Activated CD4-positive, alpha-beta T cell treated with anti-CD3 and anti-CD28 coated beads, Interleukin-2, Interleukin-6, amounts not matched to agents 100 ng/mL and 50 ng/mL, durations not matched to agents 16 hours and 8 hours (primary cell): ENCODE measurements around the gene LINC01488.

Experiments
- DNase-seq: peaks from one replicate; pipeline ENCODE4 v3.0.0-alpha.2; 2020

The LINC01488 gene

DNA sequence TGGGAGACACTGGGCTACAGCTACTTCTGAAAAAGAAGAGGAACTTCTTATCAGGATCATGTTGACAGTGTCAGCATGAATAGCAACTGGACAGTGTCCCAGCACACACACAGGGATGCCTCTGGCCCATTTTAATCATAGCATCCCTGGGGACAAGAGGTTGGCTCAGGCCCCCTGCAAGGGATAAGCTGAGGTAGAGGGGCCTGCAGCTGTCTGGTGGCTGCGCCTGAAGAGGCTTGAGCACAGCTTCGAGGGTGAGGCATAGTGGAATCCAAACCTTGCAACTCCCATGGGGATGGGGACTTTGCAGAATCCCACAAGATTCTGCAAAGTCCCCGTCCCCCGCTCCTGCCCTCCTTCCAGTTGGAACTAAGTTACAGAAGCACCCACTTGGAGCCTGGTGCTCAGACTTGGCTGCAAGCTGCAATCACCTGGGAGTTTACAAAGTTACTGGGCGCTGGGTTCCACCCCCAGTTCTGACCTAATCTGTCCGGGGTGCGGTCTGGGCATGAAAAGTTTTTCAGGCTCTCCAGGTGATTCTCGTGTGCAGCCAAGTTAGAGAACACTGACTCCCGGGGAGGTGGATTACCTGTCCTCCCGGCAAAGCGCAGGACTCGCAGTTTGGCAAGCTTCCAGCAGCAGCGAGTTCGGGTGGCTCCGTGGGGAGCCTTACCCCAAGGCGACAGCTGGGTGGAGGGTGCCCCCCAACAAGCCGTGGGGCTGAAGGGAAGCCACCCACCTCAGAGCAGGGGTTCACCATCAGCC lies 16.0 kb upstream of the LINC01488 start:
- DNase-seq: no peak

DNA sequence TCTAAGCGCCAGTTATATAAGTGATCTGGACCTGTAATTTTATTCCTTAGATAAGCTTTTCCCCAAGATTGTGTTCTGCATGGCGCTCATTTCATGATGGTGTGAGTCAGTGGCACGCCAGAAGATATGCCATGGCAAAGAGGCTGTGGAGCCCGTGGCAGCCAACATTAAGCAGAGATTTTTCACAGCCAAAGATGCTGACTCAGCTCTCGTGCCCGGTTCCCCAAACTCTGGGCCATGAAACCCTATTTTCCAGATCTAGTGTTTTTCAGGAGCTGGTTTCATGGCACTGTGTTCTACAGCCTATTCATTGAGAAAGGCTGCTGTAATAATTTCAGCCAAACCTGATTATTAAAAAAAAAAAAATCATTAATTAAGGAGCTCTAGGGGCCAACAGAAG lies 15.4 kb upstream of the LINC01488 start:
- DNase-seq: no peak

DNA sequence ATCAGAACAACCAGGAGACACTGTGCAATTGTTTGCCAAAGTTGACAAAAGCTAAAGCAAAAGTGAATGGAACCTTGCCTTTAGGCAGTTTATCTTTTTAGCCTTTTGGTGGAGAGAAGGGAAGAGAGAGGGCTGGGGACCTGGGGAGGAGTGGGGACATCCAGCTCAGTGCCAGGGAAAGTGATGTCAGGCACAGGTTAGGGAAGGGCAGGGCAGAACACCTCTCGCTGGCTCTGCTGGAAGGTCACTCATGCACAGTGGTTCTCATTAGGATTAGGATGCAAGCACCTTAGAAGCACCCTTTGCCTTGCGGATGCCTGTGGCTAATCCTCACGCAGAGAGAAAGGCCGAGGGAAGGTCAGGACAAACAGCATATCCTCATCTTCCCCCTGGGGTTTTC lies 14.3 kb upstream of the LINC01488 start:
- no peak for DNase-seq

DNA sequence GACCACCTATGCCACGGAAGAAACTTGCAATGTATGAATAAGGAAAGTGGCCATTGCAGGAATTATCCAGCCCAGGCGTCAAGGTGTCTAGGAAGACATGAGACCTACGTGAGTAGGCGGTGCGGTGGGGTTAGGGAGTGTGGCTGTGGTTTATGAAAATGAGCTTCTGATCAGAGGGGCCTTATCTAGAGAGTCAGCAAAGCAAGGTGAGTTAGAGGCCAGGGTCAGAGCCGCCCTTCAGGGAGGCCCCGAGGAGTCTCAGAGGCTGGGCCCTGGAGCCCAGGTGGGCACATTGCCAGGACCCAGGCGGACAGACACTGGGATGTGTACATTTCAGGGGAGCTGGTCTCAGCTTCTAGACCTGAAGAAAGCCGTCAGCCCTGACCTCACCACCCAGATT lies 13.8 kb upstream of the LINC01488 start:
- DNase-seq: no peak

DNA sequence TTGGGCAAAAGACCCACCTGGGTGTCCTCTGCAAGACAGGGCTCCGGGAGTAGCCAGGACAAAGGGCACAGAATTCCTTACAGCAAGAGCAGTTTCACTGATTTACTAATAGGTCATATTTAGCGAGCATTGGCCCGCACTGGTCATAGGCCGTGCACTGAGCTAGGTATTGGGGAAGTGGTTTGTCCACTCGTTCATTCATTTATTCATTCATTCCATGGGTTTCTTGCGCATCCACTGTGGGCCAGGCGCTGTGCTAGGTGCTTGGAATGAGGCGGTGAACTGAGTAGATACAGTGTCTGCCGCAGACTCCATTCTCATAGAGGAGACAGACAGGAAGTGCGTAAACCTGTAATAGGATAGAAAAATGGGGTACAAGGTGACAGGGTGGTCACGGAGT lies 13.2 kb upstream of the LINC01488 start:
- no peak for DNase-seq

DNA sequence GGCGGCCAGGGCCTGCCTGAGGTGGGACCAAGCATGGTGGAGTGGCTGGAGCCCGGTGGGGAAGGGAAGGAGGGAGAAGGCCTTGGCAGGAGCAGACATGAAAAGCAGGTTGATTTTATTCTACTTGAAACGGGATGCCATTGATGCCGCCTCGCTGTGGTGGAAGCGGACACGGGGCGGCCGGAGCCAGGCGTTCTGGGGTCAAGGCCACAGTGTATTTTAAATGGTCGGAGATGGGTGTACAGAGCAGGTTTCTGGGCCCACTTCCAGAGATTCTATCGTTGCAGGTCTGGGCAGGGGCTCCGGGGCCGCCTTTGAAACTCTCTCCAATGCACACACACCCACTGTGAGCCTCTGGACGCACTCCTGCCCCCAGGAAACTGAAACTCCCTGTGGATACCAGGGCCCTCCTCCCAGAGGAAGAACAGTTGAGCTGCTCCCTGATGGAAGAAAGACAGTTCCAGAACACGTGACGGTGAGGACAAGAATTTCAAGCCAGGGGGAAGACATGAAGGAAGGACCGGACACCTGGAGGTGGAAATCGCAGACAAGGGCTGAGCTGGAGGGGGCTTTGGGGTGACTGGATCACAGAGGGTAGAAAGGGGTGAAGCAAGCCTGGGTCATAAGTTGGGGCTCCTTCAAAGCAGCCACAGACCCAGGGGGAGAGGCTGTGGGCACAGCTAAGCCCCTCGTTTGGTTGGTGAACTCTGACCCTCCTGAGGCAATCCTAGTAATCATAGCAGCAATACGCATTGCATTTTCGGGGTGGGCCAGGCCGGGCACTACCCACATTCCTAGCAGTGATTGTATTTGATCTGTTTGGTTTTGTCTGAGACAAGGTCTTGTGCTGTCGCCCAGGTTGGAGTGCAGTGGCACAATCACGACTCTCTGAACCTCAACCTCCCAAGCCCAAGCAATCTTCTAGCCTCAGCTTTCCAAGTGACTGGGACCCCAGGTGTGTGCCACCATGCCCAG lies 12.3 kb upstream of the LINC01488 start:
- DNase-seq: no peak

DNA sequence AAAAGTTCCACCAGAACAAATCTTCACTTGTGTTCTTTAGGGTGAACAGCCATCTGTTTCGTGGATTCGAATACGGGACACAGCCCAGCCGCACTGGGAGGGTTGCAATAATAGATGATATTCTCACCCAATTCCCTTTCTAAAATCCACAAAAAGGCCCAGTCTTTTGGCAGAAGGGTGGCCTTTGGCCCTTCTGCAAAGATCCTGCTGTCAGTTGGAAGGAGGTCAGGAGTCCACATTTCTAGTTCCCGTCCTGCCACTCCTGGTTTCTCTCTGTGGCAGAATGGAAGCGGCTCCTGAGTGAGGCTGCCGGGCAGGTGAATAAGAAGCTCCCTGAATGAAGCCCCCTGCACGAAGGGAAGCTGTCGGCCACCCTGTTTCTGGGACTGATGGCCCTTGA lies 11.2 kb upstream of the LINC01488 start:
- DNase-seq: no peak

DNA sequence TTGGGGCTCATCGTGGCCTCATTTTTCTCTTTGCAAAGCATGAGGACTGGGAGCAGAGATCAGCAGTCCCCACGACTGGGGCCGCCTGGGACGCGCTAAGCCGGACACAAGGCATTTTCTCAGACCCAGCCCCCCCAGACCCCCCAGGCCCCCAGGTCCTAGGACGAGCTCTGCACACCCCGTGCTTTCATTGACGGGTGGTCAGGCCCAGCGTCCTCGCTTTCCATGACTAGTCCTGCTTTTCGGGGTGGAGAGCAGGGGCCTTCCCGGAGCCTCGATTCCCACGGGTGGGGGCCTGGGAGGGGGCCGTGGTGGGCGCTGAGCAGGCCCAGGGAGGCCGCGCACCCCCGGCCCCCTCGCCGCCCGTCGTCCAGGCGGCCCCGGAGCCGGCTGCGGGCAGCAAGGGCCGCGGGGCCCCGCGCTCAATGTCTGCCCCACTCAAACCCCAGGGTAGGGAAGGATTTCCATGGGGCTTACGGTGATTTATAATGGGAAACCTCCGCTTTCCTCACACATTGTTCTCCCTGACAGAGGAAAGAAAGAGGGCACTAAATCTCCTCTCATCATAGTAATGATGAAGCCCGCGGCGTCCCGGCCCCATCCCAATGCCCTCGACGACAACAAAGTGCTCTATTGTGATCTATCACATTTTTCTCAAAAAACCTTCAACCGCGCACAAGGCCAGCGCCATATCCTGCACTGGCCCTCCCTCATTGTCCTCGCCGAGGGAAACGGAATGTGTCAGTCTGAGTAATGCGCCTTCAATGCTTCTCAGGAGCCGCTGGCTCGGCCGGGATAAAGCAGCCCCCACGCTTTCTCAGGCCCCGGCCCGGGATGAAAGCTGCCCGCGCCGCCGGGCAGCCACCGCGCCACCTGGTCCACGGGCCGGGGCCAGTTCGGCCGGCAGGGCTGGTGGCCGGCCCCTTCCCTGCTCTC lies 10.4 kb upstream of the LINC01488 start:
- no peak for DNase-seq

DNA sequence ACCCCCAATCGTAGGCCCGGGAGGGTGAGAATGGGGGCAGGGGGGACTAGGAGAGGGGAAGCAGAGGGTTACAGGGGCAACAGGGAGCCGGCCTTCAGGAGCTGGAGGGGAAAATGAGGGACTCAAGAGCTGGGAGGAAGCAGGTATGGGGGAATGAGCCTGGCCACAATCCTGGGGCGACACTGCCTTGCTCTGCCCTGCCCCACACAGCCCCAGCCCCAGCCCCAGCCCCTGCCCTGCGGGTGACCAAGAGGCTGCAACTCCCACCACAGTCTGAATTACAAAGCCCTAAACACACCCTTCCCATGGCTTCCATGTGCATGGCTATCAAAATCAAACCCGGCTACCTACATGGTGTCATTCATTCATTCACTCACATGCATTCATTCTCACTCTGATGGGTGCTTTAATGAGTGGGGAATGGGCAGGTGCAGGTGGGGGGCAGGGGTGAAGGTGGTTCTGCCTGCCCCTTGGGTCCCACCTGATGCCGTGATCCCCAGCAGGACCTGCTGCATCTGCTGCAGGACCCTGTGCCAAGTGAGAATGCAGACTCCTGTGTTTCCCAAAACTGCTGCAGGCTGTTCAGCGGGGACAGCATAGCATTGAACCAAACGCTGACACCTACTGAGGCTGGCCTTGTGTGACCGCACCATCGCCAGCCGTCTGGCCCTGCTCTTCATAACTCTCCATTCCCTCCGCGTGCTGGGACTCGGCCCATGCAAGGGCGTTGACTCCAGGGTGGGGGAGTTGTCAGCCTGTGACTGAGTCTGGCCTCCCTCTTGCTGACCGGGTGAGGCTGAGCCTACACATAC lies 9.5 kb upstream of the LINC01488 start:
- DNase-seq: no peak

DNA sequence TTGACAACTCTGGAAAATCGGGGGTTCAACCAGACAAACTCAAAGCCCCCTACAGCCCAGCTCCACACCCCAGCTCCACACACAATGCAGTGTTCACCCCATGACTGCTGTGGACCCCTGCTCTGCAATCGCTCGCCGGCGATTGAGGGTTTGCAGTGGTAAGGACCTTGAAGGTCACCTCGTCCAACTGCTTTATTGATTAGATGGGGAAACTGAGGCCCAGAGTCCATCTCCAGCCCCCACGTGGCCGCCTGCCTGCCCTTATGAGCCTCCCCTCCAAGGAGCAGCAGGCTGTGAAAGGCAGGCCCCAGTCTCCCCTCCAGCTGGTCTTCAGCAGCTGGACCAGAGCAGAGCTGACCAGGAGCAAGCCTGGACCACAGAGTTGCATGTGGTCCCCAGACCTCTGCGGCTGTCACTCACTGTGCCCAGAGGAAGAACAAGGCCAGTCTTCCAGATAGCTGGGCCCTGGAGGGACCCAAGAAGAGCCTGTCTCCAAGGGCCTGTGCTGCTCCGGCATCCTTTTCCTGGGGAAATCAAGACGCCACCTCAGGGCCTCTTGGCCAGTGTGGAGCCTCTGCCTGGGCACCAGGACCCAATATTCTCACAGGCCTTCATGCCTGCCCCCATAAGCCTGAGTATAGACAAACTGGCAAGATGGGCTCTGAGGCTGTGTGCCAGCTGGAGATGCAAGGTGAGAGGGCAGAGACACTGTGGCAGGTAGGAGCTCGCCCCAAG lies 8.8 kb upstream of the LINC01488 start:
- no peak for DNase-seq

DNA sequence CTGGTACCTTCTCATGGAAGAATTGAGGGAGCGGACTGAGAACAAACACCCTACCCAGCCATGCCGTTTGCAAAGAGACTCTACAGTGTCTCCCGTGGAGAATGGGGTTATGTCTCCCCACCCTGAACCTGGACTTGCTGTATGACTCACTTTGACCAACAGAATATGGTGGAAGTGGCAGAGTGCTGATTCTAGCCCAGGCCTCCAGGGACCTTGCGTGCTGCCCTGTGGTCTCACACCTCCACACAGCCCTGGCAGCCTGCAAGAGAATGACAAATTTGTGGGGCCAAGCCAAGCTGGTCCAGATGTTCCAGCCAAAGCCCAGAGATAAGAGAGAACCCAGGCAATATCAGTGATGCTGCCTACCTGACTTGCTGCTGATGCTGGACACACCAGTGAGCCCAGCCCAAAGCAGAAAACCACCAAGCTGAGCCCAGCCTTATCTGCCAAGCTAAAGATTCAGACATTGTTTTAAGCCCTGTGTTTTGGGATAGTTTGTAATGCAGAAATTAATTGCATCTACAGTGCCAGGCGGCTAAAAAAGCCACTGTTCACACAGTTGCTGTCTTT lies 8.1 kb upstream of the LINC01488 start:
- DNase-seq: no peak

DNA sequence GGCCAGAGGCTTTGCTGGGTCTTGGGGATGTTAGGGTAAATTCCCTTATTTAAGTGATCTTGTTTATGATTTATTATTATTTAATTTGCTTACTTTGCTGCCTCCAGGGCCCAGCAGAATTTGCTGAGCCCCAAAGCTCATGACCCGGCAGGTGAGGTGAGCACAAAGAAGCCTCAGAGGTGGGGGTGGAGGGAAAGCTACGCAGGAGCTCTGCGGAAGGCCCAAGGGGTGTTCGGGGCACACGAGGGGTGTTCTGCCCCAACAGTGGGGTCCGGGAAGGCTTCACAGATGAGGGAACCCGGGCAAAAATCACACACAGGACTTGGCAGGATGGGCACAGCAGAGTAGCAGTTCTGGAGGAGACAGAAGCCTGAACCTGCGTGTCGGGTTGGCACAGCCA lies 6.7 kb upstream of the LINC01488 start:
- no peak for DNase-seq

DNA sequence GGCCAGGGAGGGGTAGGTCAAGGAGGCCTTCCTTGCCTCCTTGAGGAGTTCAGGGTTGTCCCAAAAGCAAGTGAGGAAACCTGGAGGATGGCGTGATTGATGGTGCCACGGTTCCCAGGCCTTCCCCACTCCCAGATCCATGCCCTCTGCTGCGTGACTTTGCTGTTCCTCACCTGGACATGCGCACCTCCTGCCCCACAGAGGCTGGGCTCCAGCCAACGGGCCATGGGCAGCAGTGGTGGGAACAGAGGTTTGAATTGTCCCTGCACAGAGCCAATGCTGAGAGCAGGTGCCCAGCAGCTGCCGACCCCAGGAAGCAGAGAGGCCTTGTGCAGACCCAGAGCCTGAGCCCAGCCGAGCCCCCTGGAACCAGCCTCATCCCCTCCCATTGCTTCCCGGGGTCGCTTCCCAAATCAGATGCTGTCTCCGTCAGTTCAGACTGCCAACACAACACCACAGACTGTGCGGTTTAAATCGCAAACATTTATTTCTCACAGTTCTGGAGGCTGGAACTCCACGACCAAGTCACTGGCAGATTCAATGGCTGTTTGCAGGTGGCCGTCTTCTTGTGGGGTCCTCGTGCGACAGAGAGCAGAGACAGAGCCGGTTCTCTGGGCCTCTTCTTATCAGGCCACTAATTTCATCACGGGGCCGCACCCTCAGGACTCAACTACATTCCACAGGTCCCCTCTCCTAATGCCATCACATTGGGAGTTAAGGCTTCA lies 6.2 kb upstream of the LINC01488 start:
- no peak for DNase-seq

DNA sequence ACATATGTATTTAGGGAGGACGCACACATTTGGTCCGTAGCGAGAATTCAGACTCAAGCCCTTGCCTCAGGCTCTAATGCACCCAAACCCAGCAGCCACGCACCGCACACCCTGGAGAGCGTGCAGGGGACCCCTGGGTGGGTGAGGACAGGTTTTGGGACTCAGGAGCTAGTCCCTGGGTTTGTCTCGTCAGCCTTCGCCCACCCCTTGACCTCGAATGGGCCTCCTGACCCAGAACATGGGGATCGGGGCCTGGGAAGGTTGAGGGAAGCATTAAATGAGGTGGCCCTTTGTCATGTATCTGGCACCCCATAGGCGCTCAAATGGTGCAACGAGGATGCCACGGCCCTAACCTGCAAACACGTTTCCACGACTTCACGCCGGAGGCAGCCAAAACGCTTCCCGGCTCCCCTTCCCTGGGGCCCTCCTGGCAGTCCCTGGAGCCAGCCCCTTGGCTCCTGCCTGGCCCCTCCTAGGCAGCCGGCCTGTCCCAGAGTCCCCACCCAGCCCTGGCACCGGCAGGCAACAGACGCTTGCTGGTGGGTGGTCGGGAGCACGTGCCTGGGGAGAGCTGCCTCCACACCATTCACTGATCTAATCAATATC lies 5.5 kb upstream of the LINC01488 start:
- no peak for DNase-seq

DNA sequence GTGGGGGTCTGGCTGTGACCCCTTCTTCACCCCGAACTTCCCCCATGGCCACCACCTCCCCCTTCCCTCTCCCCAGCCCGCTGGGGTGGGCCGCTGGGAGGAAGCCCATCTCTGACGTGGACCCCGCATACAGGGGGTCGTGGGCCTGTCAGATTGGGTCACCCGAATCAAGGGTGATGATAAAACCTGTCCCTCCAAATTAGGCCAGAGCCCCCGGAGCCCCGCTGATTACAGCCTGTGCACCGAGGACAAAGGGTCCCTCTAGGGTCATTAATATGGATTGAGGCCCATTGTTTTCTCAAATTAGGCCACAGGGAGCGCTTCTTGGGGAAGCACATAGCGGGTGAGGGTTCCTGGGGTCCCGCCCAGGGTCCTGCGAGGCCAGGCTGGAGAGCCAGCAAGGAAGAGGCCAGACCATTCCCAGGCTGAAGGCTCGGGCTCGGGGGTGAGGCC lies 4.9 kb upstream of the LINC01488 start:
- DNase-seq: no peak

DNA sequence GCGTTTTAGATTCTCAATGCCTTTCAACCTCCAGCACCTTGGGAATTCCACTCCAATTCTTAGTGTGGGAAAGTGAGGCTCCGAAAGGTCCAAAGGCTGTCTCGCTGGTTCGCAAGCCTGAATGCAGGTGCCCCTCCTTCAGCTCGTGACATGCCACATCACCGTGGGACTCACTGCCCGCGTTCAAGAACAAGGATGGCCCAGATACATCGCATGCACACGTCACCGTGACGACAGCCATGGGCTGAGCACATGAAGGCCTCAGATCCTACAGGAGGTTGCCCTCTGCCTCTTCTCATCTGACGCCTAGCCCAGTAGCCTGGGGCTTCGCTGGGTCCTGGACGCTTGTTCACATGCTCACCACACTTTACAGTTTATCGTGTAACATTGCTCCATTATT lies 4.4 kb upstream of the LINC01488 start:
- no peak for DNase-seq

DNA sequence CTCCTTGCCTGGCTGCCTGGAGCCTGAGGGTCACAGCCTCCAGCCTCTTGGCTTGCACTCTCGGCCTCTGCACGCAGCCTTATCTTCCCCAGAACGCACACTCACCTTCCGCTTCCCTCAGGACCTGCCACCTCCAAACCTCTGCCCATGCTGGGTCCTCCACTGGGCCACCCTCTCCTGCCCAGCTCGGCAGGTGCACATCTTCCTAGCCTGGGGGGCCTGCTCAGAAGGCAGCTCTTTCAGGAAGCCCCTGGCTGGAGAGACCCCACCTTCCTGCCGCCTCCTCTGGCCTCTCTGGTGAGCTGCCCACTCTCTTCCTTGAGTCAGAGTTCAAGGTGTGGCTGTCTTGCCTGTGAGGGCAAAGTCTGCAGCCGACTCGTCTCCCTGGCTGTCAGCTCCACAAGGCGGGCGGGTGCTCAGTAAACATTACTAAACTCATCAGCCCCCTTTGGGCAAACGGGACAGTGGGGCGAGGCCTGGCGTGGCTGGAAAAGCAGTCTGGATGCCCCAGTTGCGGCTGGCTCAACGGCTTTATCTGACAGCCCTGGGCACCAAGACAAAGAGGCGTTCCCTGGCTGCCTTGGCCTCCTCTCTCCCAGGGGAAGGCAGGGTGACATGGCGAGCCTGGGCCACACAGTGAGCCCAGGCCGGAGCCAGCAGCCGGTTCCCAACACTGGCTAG lies 1.7 kb upstream of the LINC01488 start:
- no peak for DNase-seq

DNA sequence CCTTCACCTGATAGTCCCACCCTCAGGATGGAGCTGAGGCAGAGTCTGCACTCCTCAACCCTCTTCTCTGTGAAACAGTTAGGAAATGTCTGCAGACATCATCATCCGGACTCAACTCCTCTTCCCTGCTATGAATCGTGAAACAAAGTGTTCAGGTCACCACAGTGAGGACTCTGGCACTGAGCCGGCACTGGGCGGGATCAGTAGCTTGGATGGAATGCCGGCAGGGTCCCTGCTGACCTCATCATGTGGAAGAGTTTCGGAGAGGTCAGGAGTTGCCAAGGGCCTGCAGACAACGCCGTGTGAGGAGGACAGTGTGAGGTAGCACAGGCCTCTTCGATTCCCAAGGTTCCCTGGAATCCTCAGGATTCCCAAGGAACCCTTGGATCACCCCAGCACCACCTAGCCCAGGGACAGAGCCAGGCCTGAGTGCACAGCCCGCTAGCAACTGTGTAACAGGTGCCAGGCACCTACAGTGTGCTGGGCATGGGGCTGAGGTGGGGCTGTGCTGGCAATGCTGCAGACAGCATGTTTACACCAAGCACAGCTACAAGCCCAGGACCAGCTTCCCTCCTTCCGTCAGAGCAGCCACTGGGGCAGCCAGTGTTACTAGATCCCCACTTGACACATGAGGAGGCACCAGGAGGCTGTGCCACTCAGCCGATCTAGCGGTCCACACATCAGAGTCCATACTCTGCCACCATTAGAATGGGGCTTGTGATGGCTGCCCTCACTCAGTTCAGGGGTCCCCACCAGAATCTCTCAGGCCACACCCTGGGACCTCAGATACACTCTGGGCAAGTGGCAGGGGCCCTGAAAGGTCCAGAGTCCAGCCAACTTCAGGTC lies 693 bp upstream of the LINC01488 start:
- DNase-seq: no peak
